HG02759 (cell line): ENCODE data around the gene CSNK1A1L.

Experiments
- ATAC-seq: cut with Tn5 transposase; IDR thresholded peaks from one replicate; pipeline ENCODE4 v1.9.1; 2021; ENCODE audit warnings: mild to moderate bottlenecking, moderate library complexity; ENCODE audit not compliant: unreplicated experiment

The CSNK1A1L gene

DNA sequence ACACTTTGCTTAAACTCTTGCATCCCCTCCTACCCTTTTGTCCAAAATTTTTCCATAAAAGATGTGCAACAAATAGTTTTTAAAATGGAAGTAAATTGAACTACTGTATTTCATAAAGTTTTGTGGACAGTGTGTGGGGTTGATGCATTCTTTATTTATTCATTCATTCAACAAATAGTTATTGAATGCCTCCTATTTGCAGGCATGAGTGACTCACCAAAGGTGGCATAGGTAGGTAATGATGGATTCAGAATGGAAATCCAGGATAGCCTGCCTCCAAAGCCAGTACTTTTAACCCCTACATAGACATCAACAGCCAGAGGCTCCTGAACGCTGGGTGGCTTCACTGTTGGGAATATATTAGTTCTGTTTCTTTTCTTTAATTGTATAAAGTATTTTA lies 2.4 kb upstream of the CSNK1A1L start:
- ATAC-seq: no peak

DNA sequence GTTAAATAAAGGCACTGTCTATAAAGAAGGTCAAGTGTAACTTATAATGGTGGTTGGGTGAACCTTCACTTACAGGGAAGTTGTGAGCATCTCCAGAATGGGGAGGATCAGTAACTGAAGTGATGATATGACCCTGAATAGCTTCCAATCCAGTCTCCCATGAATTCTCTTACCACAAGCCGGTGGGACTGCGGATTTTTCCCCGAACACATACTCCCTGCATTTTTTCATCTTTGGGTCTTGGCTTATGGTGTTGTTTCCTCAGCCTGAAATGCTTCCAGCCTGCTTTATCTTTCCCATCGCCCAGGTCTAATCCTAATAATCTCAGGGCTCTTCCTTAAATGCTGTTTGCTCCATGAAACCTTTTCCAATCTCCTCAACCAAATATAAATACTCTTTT lies 2.0 kb upstream of the CSNK1A1L start:
- no peak for ATAC-seq

DNA sequence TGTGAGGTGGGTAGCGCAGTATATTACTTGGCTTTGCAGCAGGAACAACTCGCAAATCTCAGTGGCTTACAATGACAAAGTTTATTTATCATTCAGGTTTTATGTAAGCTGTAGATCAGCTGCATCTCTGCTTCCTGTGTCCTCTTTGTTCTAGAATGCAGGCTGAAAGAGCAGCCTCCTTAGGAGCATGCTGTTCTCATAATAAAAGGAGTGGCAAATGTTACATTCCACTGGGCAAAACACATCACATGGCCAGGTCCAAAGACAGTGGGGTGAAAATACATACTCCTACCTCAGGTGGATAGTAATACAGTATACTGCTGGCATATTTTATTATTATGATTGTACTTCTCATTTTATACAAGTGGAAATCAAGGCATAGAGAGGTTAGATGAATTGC lies 1.2 kb upstream of the CSNK1A1L start:
- ATAC-seq: no peak

DNA sequence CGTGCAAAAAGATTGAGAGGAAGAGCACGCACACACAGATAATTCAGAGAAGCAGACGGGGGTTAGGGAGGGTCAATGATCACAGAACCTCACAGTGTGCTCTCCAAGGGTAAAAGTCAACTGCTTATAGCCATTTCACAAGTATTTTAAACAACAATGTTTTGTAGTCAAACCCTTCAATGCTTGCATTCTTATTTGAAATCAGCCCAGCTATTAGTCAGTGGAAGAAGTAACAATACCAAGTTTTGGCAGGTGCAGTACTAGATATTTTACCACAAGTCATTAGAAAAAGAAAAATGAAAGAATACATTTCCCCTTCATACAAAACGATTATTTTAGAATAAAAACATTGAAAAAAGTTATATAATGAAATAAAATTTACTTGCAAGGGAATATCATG lies 2.6 kb downstream of the CSNK1A1L start:
- ATAC-seq: no peak

DNA sequence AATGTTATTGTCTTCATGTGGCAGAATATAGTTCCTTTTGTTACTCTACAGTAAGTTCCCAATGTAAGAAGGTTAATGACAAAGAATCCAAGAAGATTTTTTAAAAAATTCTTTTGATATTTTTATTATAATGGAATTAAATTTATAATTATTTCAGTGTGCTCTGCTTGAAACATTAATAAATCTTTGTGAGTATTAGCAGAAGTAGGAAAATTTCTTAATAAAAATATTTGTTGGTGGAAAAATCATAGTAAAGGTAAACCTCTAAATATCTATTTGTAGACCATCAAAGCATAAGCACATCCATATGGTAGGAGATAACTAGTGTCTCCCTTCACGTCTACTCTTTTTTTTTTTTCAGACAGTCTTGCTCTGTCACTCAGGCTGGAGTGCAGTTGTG lies 4.3 kb downstream of the CSNK1A1L start:
- no peak for ATAC-seq

DNA sequence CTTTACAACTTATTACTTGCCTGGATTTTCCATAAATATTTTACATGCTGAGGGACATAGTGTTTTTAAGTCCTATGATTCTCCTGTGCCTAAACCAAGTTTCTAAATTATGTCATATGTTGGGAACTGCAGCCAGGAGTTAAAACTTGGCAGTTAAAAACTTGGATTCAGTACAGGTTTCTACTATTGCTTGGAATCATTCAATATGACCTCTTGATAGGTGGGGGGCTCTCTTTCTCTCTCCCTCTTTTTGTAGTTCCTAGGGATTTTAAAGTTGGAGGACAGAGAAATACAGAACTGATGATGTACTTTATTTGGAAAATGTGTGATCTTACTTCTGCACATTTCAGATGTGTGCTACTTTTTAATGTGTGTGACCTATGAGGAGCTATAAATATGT lies 4.7 kb downstream of the CSNK1A1L start:
- no peak for ATAC-seq

DNA sequence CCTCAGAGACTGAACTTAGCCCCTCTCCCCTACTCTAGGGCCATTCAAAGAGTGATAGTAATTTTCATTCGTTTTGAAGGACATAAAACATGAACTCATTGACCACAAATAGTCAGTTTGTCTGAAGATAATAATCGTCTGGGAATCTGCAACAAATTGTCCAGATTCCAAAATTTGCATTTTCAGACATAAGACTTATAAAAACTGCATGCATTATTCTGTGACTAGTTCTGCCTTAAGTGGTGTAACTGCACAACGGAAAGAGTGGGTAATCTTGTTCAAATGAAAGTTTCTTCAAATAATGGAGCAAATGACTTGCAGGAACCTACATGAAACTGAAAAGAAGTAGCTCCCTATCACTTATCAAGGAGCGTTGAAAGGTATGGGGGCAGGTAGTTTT lies 8.4 kb downstream of the CSNK1A1L start:
- ATAC-seq: no peak

DNA sequence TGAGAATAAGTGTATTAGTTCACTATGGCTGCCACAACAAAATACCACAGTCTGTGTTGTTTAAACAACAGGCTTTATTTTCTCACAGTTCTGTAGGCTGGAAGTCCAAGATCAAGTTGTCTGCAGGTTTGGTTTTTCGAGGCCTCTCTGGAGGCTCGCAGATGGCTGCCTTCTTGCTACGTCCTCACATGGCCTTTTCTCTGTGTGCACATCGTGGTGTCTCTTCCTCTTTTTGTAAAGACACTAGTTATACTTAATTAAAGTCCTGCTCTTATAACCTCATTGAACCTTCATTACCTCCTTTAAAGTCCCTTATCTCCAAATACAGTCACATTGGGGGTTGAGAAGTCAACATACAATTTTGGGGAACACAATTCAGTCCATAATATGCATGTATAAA lies 10.6 kb downstream of the CSNK1A1L start:
- ATAC-seq: no peak

DNA sequence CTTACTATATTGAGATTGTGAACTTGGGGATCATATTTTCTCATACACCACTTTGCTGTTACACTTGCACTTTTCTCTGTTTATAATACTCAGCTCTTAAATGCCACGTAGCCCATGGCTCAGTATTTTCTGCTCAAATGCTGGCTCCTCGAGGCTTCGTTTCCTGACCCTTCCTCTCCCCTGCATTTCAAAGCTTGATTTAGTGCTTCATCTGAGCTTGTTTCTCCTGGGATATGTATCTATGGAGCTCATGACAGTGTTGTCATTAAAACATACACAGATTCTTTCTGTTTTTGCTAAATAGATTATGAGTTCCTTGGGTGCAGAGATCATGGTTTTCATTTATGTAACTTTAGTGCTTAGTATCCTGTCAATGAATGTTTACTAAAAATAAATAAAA lies 11.4 kb downstream of the CSNK1A1L start:
- ATAC-seq: no peak

DNA sequence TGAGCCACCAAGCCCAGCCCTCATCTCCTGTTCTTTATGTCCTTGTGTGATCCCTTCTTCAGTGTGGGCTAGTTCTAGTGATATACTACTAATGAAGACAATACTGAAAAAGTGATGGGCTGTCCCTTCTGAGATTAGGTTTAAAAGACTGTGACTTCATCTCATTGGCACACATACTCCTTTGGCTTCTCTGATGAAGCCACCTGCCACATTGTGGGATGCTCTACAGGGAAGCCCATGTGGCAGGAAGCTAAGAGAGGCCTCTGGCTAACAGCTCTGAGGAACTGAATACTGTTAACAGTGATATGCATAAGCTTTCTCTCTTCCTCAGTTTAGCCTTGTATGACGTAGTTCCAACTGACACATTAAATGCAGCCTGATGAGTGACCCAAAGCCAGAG lies 13.6 kb downstream of the CSNK1A1L start:
- no peak for ATAC-seq

DNA sequence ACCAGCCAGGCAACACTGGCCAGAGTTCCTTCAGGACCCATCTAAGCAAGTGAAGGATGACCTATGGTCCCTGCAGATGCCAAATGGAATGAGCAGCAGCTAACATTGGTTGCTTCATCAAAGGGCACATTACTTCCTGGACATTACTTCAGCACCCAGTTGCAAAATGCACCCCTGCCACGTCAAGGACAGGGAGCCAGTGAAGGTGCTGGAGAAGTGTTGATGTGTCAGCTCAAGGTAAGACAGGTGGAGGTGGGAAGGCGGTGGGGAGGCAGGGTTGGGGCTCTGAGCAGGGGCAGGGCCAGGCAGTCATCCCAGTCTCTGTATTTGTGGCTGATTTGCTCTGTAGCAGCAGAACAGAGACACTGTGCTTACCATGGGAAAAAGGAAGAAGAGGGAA lies 14.6 kb downstream of the CSNK1A1L start:
- no peak for ATAC-seq

DNA sequence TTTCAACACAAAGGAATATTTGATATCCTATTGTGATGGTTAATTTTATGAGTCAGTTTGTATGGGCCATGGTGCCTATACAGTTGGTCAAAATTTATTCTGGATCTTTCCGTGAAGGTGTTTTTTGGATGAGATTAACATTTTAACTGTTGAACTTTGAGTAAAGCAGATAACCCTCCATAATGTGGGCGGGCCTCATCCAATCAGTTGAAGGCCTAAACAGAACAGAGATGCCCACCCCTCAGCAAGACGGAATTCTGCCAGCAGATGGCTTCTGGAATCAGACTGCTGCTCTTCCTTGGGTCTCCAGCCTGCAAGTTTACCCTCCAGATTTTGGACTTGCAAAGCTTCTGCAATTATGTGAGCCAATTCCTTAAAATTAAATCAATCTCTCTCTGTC lies 16.0 kb downstream of the CSNK1A1L start:
- ATAC-seq: no peak

DNA sequence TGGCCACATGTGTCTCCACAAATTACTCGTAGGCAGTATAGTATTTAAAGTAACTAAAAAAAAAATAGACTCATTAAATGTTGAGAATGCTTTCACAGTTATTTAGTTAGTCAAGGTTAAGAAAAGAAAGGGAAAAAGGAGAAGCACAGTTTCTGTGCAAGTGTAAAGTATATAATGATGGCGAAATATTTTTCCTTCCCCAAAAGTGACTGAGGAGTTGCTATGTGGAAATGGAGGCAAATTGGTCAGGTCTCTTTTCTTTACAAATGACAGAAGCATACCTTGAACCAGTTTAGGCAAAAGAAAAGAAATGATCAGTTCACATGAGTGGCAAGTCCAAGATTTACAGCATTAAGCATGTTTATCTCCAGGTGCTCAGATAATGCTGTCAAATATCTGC lies 18.0 kb downstream of the CSNK1A1L start:
- ATAC-seq: no peak

DNA sequence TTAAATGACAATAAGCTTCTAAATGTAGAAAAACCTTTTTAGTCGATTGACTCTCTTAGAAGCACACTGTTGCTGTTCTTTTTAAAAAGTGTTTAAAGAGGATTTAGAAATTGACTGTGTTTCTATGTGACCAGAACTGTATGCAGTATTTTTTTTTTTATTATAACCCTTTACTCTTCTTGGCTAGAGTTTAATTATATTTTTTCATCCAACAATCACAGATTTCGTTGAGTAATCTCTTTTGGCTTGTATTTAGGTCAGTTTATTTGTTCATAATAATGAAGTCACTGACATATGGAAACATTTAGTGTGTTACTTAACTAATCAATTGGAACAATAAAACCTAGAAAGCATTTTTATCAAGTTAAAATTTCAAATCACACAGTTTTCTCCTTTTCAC lies 19.9 kb downstream of the CSNK1A1L start:
- ATAC-seq: no peak

DNA sequence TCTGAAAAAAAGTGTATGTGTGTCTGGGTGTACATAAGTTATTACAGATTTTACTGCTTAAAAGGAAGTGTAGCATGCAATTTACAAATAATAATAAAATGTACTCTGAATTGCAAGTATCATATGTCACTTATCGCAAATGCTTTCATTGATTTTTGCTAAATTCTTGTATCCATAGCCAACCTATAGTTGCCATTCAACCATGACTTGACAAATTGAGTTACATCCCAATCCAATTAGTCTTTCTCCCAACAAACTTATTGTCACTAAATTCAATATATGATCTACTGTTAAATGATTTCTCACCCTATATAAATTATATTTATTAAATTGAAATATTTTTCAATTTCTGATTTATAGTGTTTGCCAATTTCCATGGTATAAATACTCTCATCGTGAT lies 28.6 kb downstream of the CSNK1A1L start:
- no peak for ATAC-seq

DNA sequence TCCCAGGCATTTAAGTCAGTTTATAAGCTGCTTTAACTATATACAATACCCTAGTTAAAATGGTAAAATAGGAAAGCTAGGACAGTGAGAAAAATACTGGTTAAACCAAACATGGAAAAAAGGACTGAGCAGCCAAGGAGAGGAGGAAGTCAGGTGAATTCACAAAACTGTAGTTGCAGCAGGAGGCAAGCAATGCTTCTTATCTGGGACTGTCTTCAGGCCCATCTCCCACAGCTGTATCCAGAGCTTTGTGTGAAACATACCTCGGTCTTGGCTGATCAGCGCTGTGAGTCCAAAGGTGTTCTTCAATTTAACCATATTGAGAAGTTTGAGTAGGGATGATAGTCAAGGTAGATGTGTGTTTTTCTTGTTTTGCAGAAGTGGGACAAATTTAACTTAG lies 30.3 kb downstream of the CSNK1A1L start:
- ATAC-seq: no peak

DNA sequence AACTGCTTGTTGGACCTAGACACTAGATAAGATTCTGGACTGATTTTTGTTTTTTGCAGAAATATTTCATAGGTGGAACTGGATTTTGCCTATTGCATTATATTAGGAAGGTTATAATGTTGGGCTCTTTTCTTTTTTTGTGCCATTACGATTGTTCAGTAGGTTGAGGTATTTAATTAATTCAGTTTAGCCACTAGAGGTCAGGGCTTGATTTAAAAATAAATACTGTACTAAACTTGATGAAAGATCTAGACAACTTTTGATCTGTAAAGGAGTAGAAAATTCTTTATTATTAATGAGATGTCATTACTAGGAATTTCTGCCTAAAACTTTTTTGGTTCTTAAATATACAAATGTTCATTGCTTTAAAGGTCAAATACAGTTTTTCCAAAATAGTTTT lies 30.8 kb downstream of the CSNK1A1L start:
- no peak for ATAC-seq

DNA sequence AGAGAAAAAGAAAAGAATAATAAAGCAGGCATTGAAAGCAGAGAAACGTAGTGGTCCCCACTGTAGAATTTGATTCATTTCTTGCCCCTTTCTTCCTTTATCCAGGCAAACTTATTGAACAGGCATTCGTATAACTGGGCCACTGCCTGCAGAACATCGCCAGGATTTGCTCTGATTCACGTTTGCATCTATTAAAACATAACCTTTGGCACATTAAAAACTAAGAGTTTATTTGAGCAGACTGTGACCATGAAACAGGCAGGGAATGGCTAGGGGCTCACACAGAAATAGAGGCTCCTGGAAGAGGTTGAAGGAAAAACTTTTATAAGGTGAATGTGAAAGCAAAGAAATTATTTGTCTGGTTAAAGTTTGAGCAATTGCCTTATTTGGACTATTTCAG lies 33.4 kb downstream of the CSNK1A1L start:
- no peak for ATAC-seq

DNA sequence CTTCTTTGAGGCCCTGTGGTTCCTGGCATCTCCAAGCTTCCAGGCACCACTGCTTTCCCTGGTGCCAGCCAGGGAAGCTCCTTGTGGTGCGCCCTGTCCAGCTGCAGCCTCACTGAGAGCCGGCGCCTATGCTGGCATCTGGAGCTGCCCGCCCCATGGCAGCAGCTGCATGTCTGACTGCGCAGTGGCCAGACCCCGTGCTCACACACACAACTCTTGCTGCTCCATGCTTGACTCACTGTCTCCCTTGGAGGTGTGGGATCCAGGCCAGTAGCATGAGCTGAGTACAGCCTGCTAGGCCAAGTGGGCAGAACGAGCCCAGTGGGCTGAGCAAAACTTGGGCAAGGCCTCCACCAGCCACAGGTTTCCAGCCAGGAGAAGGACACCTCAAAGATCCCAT lies 34.5 kb downstream of the CSNK1A1L start:
- no peak for ATAC-seq

DNA sequence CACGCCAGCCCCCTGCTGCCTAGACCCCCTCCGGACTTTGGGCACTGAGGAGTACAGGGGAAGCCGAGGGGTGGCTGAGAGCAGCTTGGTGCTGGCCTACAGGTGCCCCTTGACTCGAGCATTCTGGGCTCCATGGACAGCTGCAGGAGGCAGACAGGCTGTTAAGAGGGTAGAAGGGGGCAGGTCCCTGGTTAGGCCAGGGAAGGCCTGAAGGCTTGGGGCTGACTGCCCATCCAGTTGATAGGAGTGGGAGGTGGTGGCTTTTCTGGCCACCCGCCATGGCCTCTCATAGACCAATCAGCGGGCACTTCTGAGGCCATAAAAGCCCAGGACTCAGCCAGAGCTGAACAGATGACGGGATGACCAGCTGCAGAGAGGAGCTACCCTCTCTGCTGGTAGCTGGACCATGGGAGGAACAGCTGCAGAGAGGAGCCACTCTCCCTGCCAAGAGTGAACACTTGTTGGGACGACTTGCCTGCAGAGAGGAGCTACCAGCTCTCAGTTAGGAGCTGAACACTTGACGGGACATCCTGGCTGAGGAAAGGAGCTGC lies 35.2 kb downstream of the CSNK1A1L start:
- no peak for ATAC-seq

DNA sequence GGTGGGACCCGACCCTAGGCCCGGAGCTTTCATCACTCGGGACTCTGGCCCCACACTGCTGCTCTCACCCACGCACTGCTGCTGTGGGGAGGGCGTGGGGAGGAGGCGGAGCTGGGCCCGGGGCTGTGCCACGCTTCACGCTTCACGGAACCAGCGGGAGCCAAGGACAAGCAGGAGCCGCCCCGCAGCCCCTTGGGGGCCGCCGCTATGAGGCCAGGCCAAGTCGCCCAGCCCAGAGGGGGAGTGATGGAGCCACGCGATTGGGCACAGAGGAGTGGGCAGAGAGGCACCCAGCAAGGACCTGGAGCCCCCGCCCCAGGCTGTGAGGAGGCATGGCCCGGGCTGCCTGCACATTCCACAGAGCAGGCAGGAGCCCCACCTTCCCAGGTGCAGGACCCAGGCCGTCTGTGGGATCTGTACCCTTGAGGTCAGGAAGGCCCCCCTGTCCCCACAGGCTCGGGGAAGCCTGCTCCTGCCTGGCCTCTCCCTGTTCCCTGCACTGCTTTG lies 35.8 kb downstream of the CSNK1A1L start:
- ATAC-seq: no peak

DNA sequence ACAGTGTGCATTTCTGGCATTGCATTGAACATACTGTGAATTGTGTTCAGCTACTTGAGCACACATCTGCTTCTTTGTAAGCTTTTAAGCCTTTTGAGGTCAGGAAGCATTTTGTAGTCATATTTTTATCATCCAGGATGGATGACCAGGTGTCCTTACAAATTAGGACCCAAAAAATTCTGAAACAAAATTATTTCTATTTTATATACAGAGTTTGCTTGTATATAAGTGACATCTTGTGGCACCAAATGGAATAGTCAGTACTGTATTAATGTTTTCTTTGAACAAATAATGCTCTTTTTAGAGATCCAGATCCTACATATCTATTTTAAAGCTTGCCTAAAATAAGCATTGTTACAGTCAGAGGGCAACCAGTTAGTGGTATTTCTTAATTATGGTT lies 36.5 kb downstream of the CSNK1A1L start:
- ATAC-seq: no peak

DNA sequence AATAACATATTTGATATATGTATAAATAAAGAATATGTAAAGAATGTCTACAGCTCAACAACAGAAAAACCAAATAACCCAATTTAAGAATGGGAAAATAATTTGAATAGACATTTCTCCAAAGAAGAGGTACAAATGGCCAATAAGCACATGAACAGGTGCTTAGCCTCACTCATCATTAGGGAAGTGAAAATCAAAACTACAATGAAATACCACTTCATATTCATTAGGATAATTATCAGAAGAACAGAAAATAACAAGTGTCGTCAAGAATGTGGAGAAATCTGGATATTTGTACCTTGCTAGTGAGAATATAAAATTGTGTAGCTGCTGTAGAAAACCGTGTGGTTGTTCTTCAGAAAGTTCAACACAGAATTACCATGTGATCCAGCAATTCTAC lies 37.6 kb downstream of the CSNK1A1L start:
- no peak for ATAC-seq
